Astrocyte (in vitro differentiated cells and primary cell): ENCODE results near the gene MAPKAPK3. TPM values are rescaled to one million over a fixed set of nuclear protein-coding genes. Genes with fewer than 3 reads are reported as not detected.

Source experiments
- DNase-seq: peaks from one replicate; pipeline ENCODE4 v3.0.0-alpha.2; 2010; ENCODE audit warnings: low read depth
- FAIRE-seq: peaks from 2 replicates; lab custom pipeline; 2011; peaks lifted over from hg19 to GRCh38; lab: Jason Lieb, UNC
- H2AFZ ChIP-seq: 2 replicates; pipeline ENCODE4 v1.6.0; 2012; ENCODE audit warnings: low read depth, low read length, inconsistent platforms
- H3K27ac ChIP-seq: 2 replicates; pipeline ENCODE4 v1.5.1; 2011; ENCODE audit warnings: low read depth, low read length, inconsistent platforms
- H3K27me3 ChIP-seq: 2 replicates; pipeline ENCODE4 v1.6.0; 2011; ENCODE audit warnings: low read length, inconsistent platforms; ENCODE audit not compliant: insufficient read depth
- H3K36me3 ChIP-seq: 2 replicates; pipeline ENCODE4 v1.5.1; 2011; ENCODE audit warnings: low read length, inconsistent platforms; ENCODE audit not compliant: insufficient read depth
- H3K4me1 ChIP-seq: 2 replicates; pipeline ENCODE4 v1.5.1; 2011; ENCODE audit warnings: low read length, inconsistent platforms; ENCODE audit not compliant: insufficient read depth
- H3K4me2 ChIP-seq: 2 replicates; pipeline ENCODE4 v1.6.0; 2012; ENCODE audit warnings: low read length, inconsistent platforms
- H3K4me3 ChIP-seq: 2 replicates; pipeline ENCODE4 v1.5.1; 2011; ENCODE audit warnings: low read depth, mild to moderate bottlenecking, low read length, inconsistent platforms; ENCODE audit not compliant: insufficient read depth
- H3K79me2 ChIP-seq: 2 replicates; pipeline ENCODE4 v1.6.0; 2012; ENCODE audit warnings: mild to moderate bottlenecking, low read length, inconsistent platforms; ENCODE audit not compliant: insufficient read depth
- H3K9ac ChIP-seq: 2 replicates; pipeline ENCODE4 v1.6.0; 2012; ENCODE audit warnings: mild to moderate bottlenecking, low read length, inconsistent platforms
- H3K9me3 ChIP-seq: 2 replicates; pipeline ENCODE4 v1.5.1; 2012; ENCODE audit warnings: low read depth, mild to moderate bottlenecking, low read length, inconsistent platforms; ENCODE audit not compliant: insufficient read depth
- H4K20me1 ChIP-seq: 2 replicates; pipeline ENCODE4 v1.6.0; 2012; ENCODE audit warnings: low read length, inconsistent platforms; ENCODE audit not compliant: insufficient read depth
- H3K27ac Mint-ChIP-seq: one replicate; pipeline ENCODE4 v1.8.0; 2021; ENCODE audit warnings: mild to moderate bottlenecking, mixed read lengths; ENCODE audit not compliant: unreplicated experiment
- H3K27me3 Mint-ChIP-seq: one replicate; pipeline ENCODE4 v1.8.0; 2021; ENCODE audit warnings: low read depth, mixed read lengths; ENCODE audit not compliant: unreplicated experiment
- H3K36me3 Mint-ChIP-seq: one replicate; pipeline ENCODE4 v1.8.0; 2021; ENCODE audit warnings: low read depth, mixed read lengths; ENCODE audit not compliant: unreplicated experiment
- H3K4me1 Mint-ChIP-seq: one replicate; pipeline ENCODE4 v1.8.0; 2021; ENCODE audit warnings: low read depth, mixed read lengths; ENCODE audit not compliant: unreplicated experiment
- H3K4me3 Mint-ChIP-seq: one replicate; pipeline ENCODE4 v1.8.0; 2021; ENCODE audit warnings: mild to moderate bottlenecking, moderate library complexity, mixed read lengths; ENCODE audit not compliant: unreplicated experiment
- H3K9me3 Mint-ChIP-seq: one replicate; pipeline ENCODE4 v1.8.0; 2021; ENCODE audit warnings: mild to moderate bottlenecking, mixed read lengths; ENCODE audit not compliant: unreplicated experiment
- EZH2 ChIP-seq: IDR thresholded peaks from 2 replicates; pipeline ENCODE4 v1.6.1; 2012; ENCODE audit warnings: mild to moderate bottlenecking, low read length, inconsistent platforms; ENCODE audit not compliant: insufficient read depth
- total RNA-seq: library from RNA; stranded (reverse); gene quantifications from 2 replicates; pipeline ENCODE4 v1.2.1, GENCODE V29; 2021
- TF ChIP-seq, protein P1 (sequence below): IDR thresholded peaks from 2 replicates; pipeline ENCODE4 v1.5.1; 2011; ENCODE audit warnings: low read depth, mild to moderate bottlenecking, inconsistent platforms, low read length, moderate library complexity; ENCODE audit not compliant: insufficient read depth

Gene MAPKAPK3
- total RNA-seq, 1 donor from 2014 or later: 23.4 TPM

DNA sequence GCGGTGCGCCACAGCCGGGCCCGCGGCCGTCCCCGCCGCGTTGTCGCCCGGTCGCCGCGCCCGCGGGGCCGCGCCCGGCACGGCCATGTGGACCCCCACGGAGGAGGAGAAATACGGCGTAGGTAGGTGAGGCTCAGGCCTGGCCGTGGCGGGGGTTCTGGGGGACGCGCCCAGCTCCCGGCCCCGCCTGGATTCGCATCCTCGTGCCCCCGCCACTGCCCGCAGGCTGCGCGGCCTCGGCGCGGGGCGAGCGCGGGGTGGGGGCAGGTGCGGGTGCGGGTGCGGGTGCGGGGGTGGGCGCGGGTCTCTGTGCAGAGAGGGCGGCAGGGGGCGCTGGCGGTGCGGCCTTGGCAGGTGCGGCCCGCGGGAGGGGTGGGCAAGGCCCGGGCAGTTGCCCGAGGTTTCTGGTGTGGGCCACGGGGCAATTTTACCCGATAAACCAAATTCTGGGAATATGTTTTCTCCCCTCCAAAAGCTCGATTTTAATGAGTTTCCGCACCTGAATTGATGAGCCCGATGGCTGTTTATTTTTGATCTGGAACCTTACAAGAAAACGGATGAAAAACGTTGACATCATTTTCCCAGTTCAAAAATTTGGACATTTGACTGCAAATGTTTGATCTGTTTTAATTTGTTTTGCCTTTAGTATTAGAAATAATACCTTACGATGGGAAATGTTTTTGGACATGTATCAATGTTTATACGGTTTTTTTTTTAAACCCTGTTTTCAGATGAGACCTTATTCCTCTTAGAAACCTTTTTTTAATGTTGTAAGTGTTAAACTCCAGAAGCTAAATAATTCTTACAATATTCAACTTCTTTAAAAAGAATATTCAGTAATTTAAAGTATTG lies 58.5 kb downstream of the MAPKAPK3 start:
- Histone ChIP-seq H3K27ac (no peak overlapping the region), H3K9ac (peak overlapping the region; percentile 24), H3K4me2 (peak overlapping the region; percentile 86), H3K27me3 (peaks cover 47% of the 10 kb centered on the region), H3K79me2 (no peaks in the 10 kb centered on the region), H3K9me3 (no peaks in the 10 kb centered on the region), H3K4me1 (peaks cover 7% of the 10 kb centered on the region), H4K20me1 (peaks cover 2% of the 10 kb centered on the region), H2AFZ (no peak overlapping the region), H3K36me3 (no peaks in the 10 kb centered on the region), H3K4me3 (peak overlapping the region; percentile 54)
- Mint-ChIP-seq H3K4me1 (peaks cover 19% of the 10 kb centered on the region), H3K9me3 (no peaks in the 10 kb centered on the region), H3K27me3 (peaks cover 35% of the 10 kb centered on the region), H3K4me3 (peak overlapping the region; percentile 88), H3K36me3 (no peaks in the 10 kb centered on the region), H3K27ac (no peak overlapping the region)
- peak; percentile 64 for TF ChIP-seq EZH2
- TF ChIP-seq, protein P1, sequence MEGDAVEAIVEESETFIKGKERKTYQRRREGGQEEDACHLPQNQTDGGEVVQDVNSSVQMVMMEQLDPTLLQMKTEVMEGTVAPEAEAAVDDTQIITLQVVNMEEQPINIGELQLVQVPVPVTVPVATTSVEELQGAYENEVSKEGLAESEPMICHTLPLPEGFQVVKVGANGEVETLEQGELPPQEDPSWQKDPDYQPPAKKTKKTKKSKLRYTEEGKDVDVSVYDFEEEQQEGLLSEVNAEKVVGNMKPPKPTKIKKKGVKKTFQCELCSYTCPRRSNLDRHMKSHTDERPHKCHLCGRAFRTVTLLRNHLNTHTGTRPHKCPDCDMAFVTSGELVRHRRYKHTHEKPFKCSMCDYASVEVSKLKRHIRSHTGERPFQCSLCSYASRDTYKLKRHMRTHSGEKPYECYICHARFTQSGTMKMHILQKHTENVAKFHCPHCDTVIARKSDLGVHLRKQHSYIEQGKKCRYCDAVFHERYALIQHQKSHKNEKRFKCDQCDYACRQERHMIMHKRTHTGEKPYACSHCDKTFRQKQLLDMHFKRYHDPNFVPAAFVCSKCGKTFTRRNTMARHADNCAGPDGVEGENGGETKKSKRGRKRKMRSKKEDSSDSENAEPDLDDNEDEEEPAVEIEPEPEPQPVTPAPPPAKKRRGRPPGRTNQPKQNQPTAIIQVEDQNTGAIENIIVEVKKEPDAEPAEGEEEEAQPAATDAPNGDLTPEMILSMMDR: no peak
- FAIRE-seq (peak; percentile 9), DNase-seq (no peak)

DNA sequence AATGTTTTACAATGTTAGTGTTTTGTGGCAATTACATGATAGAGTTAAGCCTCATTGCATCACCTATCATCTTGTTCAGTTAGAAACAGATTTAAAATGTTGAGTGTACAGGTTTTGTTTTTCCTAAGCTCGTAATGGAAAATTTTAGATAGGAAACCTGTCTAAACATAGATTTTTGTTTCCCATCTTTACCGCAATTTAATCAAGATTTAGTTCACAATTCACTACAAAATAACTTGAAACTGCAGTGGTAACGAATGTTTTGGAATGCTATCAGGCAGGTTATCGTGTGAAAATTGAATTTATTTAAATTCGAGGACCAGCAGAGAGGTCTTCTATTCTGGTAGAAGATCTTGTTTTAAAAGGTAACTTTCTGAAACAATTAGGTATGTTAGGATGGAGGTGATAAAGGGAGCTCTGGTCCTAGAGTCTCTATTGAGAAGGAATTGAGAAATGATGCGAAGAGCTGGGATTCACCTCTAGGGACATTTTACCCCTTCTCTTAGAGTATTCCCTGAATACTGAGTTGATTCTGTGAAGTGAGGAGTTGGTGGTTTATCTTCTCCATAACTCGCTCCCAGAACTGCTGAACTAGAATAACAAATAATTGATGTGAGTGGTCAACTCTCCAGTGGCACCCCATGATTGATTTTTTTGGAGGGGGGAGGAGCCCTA lies 59.2 kb downstream of the MAPKAPK3 start:
- TF ChIP-seq, protein P1: no peak
- TF ChIP-seq EZH2: no peak
- no peaks in the 10 kb centered on the region for H3K9me3 ChIP-seq
- H3K4me3 ChIP-seq: no peak overlapping the region
- FAIRE-seq (no peak), DNase-seq (no peak)
- Mint-ChIP-seq H3K36me3 (no peaks in the 10 kb centered on the region), H3K27me3 (peaks cover 28% of the 10 kb centered on the region), H3K27ac (peak overlapping the region; percentile 13), H3K9me3 (no peaks in the 10 kb centered on the region), H3K4me1 (peaks cover 15% of the 10 kb centered on the region), H3K4me3 (peak overlapping the region; percentile 88)
- no peak overlapping the region for H3K4me2 ChIP-seq
- H4K20me1 ChIP-seq: no peaks in the 10 kb centered on the region
- H3K36me3 ChIP-seq: no peaks in the 10 kb centered on the region
- no peak overlapping the region for H2AFZ ChIP-seq
- H3K4me1 ChIP-seq: peaks cover 4% of the 10 kb centered on the region
- H3K27me3 ChIP-seq: peaks cover 47% of the 10 kb centered on the region
- no peak overlapping the region for H3K9ac ChIP-seq
- H3K27ac ChIP-seq: no peak overlapping the region
- no peaks in the 10 kb centered on the region for H3K79me2 ChIP-seq
